Neural crest cell (in vitro differentiated cells): ENCODE measurements around the gene SLC6A7. TPM values are rescaled to one million over a fixed set of nuclear protein-coding genes. Genes with fewer than 3 reads are reported as not detected.

ENCODE experiments used
- DNase-seq: peaks from one replicate; pipeline ENCODE4 v3.0.0; 2021; ENCODE audit warnings: low read depth, mixed read lengths, low spot score
- H3K27ac Mint-ChIP-seq: one replicate; pipeline ENCODE4 v1.8.0; 2021; ENCODE audit warnings: mild to moderate bottlenecking, mixed read lengths; ENCODE audit not compliant: unreplicated experiment
- H3K27me3 Mint-ChIP-seq: 2 replicates; pipeline ENCODE4 v1.8.0; 2021; ENCODE audit warnings: low read depth, mild to moderate bottlenecking, mixed read lengths
- H3K36me3 Mint-ChIP-seq: 2 replicates; pipeline ENCODE4 v1.8.0; 2021; ENCODE audit warnings: low read depth, mild to moderate bottlenecking, mixed read lengths
- H3K4me1 Mint-ChIP-seq: 2 replicates; pipeline ENCODE4 v1.8.0; 2021; ENCODE audit warnings: mixed read lengths
- H3K4me3 Mint-ChIP-seq: one replicate; pipeline ENCODE4 v1.8.0; 2021; ENCODE audit warnings: mild to moderate bottlenecking, mixed read lengths
- H3K9me3 Mint-ChIP-seq: 2 replicates; pipeline ENCODE4 v1.8.0; 2021; ENCODE audit warnings: mixed read lengths
- CTCF ChIP-seq: fragments of 200-600 bp; sonication (generic); conservative IDR thresholded peaks from 2 replicates; pipeline ENCODE4 v1.5.0; 2021; ENCODE audit warnings: antibody characterized with exemption, mild to moderate bottlenecking
- total RNA-seq: library from RNA; stranded (reverse); gene quantifications from 2 replicates; pipeline ENCODE4 v1.2.1, GENCODE V29; 2021

SLC6A7 gene
- total RNA-seq, 1 donor from 2014 or later: not detected

DNA sequence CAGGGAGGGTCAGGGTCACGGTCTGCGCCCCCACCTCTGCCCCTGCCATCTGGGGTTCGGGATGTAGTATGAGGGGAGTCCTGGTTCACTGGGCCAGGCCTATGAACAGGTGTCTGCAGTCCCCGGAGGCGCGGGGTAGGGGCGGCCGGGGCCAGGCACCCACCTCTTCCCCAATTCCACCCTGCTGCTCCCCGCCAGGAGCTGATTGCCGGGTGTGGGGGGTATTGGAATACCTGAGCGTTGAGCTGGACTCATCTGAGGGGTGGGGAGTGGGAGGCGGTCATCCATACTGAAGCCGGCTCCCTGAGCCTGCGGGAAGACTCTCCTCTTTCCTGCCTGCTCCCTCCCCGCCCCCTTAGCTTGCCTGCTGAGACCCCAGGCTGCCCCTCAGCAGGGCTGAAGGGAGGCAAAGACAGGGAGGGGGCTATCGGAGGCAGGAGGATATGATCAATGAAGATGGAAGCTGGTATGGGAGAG lies 679 bp downstream of the SLC6A7 start:
- Mint-ChIP-seq H3K27ac (no peak overlapping the region), H3K9me3 (no peaks in the 10 kb centered on the region), H3K27me3 (peaks cover 79% of the 10 kb centered on the region), H3K4me1 (peaks cover 3% of the 10 kb centered on the region), H3K4me3 (no peak overlapping the region), H3K36me3 (no peaks in the 10 kb centered on the region)
- DNase-seq: no peak
- no peak for TF ChIP-seq CTCF

DNA sequence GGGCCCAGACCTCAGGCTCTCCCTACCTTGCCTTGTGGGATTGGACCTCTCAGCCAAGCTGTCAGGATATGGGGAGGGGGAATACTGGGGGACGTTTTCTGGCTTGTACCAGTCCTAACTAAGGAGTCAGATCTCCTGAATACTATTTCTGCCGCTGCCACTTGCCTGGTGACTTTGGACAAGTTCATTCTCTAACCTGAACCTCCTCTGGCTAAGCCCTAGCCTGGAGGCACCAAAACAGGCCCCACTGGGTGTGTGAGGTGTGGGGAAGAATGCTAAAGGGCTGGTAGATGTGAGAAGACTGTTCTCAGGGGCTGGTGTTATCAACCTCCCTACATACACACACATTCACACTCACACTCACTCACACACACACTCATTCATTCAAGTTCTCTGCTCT lies 1.1 kb downstream of the SLC6A7 start:
- DNase-seq: no peak
- H3K4me3 Mint-ChIP-seq: no peak overlapping the region
- TF ChIP-seq CTCF: no peak
- H3K27me3 Mint-ChIP-seq: peaks cover 79% of the 10 kb centered on the region
- H3K36me3 Mint-ChIP-seq: no peaks in the 10 kb centered on the region
- H3K27ac Mint-ChIP-seq: no peak overlapping the region
- H3K9me3 Mint-ChIP-seq: no peaks in the 10 kb centered on the region
- peaks cover 3% of the 10 kb centered on the region for H3K4me1 Mint-ChIP-seq

GRCh38 chr5:150192462-150192861 lies 2.6 kb downstream of the SLC6A7 start:
- no peak for DNase-seq
- Mint-ChIP-seq H3K27me3 (peaks cover 66% of the 10 kb centered on the region), H3K4me3 (no peak overlapping the region), H3K9me3 (no peaks in the 10 kb centered on the region), H3K36me3 (no peaks in the 10 kb centered on the region), H3K4me1 (peaks cover 3% of the 10 kb centered on the region), H3K27ac (no peak overlapping the region)
- no peak for TF ChIP-seq CTCF

DNA sequence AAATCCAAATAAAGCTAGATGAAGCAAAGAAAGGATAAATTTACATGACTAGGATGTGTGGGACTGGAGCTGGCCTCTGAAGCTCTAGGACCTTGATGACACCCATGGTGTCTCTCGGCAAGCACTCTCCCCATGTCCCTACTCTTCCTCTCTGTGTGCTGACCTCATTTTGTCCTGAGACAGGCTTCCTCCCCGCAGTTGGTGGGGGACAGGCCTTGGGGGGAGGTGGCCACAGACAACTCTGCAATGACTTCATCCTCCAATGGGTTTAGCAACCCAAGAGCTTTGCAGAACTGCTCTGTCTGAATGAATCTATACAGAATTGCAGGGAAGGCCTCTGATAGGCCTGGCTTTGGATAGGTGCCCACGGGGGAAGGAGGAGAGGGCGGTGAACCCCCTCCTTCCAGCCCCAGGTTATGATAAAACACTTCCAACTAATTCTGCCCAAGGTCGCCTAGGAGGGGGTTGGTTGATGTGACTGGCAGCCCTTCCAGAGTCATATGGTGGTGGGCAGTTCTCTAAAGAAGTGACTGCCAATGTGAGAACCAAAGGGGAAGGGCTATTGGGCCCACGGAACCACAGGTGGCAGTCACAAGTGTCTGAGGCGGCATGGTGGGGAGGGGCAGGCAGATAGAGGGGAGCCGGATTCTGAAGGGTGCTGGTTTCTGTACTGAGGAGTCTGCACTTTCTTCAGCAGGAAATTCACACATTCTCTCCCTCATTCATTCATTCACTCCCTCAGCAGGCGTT lies 6.0 kb downstream of the SLC6A7 start:
- H3K4me3 Mint-ChIP-seq: no peak overlapping the region
- no peaks in the 10 kb centered on the region for H3K36me3 Mint-ChIP-seq
- no peak for DNase-seq
- no peaks in the 10 kb centered on the region for H3K4me1 Mint-ChIP-seq
- no peak overlapping the region for H3K27ac Mint-ChIP-seq
- H3K9me3 Mint-ChIP-seq: no peaks in the 10 kb centered on the region
- H3K27me3 Mint-ChIP-seq: peaks cover 46% of the 10 kb centered on the region
- no peak for TF ChIP-seq CTCF

- Mint-ChIP-seq H3K36me3 (no peaks in the 10 kb centered on the region), H3K4me1 (no peaks in the 10 kb centered on the region), H3K27me3 (peaks cover 40% of the 10 kb centered on the region), H3K4me3 (no peak overlapping the region), H3K9me3 (no peaks in the 10 kb centered on the region), H3K27ac (no peak overlapping the region)
- TF ChIP-seq CTCF: no peak
- DNase-seq: no peak
These were observed 6.7 kb downstream of the SLC6A7 start for GRCh38 chr5:150196514-150196913.
